Breast epithelium (tissue), 3 donors: Measurements from ENCODE around the gene DPP3.

Experiments used
- CTCF ChIP-seq, 3 donors: fragments of 450-650 bp; IDR thresholded peaks; one replicate each; pipeline ENCODE4 v1.5.1; 2016 to 2017; ENCODE audit warnings: antibody characterized with exemption in 3 of 3, mild to moderate bottlenecking in 3 of 3, moderate library complexity in 3 of 3
- POLR2A ChIP-seq: fragments of 450-650 bp; IDR thresholded peaks from one replicate; pipeline ENCODE4 v1.6.1; 2016; ENCODE audit warnings: antibody characterized with exemption, mild to moderate bottlenecking, moderate library complexity

GRCh38 chr11:66454247-66454646 lies 26.0 kb upstream of the DPP3 start:
- no peak for TF ChIP-seq CTCF (IDR thresholded peaks at IDR 0.05)
- TF ChIP-seq POLR2A = no peak
